IPS-NIHi11 (cell line): ENCODE results near the gene WDR75.
A peak's percentile ranks its signal among the peaks of the same experiment; 100 is the strongest.
"Not testable (repeated sequence)": the region's sequence is repeated elsewhere in the genome, so short reads cannot be mapped to it uniquely, and the experiment has no call there.

Source experiments
- DNase-seq: peaks from one replicate; pipeline ENCODE4 v3.0.0; 2012; ENCODE audit warnings: mixed read lengths, low spot score

Gene WDR75

DNA sequence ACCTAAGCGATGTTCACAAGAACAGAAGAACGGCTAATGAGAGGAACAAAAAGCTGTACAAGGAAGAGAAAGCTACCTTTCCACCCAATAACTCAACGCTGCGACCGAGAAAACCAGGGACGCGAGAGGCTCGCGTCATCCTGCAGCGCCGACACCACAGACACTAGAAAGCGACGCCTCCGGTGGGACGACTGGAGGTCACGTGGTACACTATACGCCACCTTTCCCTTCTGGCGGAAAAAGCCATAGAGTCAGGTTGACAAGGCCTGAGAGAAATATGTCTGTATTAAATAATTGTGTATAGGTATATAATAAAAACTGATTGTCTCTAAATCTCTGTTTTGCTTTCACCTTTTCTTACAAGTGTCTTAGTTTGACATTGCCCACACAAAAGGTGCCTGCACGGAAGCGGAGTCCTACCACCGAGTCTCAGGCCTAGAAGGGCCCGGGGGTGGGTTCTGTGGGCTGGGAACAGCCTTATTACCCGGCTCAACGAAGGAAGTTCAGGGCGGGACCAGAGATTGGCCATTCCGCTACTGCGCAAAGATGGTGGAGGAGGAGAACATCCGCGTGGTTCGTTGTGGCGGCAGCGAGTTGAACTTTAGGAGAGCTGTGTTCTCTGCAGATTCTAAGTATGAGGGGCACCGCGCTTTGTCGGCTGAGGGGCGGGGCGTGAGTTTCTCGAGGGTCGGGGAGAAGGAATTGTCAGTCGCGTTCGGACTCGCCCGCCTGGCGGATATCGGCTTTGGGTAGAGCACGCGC lies at the start of gene WDR75:
Gene WDR75, plus strand, starts transcription at position 528 of the 762 bp plus-strand sequence. Its CDS starts 19 bp downstream, at position 547.
- peak; percentile 91 for DNase-seq

DNA sequence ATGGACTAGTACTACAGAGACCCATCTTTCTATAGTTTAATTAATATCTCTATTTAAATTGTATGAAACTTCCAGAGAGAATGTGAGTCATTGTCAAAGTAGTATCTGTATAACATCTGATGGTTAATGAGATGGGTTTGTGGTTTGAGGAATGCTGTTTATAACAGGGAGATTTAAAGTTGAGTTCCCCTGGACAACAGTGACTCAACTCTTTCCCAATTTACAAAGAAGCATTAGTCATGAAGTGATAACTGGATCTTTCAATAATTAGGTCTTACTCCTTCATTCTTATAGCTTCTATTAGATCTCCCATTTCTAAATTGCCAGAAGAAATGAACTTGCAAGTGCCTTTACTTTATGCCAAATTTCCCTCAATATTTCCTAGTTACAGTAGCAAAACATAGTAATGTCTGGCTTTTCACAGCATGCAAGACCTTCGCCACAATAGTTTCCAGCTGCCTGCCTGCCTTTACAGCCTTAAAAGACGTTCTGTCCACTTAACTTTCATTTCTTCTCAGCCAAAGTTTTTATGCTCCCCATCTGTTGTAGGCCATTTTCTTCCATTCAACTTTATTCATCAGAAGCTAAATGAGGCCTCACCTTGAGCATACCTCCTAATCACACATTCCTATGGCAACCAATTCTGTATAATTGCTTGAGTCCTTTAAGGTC lies 47.7 kb upstream of the WDR75 start:
- DNase-seq, result no peak

DNA sequence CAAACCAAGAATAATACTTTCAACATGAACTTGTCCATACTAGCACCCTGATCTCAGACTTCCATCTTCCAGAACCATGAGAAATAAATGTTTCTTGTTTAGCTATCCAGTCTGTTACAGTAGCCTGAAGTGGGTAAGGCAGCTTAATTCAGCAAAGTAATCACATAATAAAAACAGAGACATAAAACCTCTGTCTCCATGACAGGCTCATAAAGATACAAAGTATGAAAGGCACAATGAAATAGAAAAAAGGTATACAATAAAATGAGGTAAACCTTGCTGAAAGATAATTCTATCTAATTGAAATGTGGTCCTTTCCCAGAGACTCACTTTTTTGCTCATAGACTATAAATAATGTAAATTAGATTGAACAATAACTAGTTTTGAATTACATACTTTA lies 46.7 kb upstream of the WDR75 start:
- no peak for DNase-seq

DNA sequence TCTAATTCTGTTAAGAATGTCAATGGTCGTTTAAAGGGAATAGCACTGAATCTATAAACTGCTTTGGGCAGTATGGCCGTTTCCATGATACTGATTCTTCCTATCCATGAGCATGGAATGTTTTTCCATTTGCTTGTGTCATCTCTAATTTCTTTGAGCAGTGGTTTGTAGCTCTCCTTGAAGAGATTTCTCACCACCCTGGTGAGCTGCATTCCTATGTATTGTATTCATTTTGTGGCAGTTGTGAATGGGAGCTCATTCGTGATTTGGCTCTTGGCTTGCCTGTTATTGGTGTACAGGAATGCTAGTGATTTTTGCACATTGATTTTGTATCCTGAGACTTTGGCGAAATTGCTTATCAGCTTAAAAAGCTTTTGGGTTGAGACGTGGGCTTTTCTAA lies 38.3 kb upstream of the WDR75 start:
- DNase-seq, result no peak

DNA sequence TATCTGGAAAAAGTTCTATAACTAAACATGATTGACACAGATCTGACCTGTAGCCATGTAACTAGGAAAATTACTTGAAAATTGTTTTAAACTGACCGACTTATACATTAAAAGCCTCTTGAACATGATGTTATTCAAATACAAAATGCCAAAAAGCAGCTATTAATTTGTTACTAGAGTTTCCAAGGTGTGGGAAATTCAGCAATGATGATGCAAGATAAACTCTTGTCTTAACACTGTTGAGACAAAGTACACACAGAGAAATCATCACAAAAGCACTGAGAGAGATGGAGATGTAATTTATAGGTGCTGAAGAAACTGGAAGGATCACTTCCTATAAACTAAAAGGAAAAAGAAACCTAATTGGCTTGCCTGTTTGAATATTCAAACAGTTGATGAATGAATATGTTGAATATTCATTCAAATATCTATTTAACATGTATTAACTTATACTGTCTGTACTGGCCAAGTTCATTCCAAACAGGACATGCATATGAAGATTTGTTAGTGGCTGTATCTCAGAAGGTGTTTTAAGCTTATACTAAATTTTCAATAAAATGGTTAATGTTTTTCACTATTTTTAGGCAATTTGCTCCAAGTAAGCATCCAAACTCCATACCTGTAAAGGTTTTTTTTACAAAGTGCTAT lies 34.6 kb upstream of the WDR75 start:
- DNase-seq, result no peak

DNA sequence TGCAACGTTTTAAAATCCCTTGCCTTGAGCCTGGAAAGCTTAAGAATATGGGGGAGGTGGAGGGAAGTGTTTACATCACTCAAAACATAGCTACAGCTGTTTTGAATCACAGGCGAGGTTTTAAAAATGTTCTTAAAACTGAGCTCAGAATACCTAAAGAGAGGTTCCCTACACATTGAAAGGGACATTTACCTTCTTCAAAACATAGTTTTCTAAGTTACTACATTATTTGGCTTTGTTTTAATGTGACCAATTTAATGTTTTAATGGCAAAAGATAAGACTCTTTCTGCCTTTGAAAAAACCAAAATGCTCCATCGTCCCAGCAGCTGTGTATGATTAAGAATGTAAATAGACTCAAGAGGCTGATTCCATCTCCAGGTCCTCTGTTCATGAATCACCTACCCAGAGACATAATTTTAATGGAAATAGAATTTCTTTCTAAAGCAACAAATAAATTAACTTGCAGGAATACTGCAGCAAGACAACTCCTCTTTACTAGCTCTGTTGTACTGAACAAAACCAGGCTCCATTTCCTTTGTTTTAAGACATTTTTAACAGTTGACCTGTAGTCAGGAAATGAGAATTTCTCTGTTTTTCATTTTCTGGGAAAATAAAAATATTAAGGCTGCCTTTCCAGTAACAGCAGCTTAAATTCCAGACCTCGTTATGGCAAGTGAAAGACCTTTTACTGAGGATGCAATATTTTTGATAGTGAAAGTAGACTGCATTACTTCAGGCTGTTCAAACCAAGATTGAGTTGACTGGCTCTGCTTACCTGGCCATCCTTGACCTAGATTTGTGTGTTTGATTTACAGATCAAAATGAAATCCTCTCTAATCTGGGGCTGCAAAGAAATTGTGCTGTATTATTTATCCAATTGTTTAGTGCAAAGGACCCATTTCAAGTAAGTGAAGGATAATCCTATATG lies 33.7 kb upstream of the WDR75 start:
- DNase-seq, result no peak

DNA sequence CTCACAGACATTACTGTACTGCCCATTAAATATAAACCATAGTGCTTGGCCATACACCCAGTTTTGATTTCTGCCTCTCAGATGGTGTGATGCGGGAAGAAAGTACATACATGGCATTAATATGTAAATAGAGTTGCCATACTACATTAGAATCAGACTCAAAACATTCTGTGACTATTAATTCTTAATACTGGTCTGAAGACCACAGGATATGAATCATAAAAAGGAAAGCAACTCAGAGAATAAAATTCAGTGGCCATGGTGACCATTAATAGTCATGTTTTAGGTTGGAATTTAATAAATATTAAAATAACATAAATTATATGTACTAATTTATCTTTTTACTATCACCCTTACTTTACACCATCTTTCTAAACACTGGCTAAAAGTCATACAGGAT lies 33.0 kb upstream of the WDR75 start:
- no peak for DNase-seq

DNA sequence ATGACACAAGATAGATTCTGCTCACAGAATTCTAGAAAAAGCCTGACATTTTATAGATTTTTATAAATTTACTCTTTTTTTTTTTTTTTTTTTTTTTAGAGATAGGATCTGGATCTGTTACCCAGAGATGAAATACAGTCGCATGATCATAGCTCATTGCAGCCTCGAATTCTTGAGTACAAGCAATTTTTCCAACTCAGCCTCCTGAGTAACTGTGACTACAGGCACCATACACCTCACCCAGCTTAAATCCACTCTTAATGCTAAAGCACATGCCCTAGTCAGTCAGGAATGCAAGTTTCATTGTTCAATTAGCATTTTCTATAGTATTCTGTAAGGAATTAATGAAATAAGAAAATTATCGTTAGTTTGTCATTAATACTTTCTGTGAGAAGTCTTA lies 32.1 kb upstream of the WDR75 start:
- DNase-seq, result peak; percentile 9

DNA sequence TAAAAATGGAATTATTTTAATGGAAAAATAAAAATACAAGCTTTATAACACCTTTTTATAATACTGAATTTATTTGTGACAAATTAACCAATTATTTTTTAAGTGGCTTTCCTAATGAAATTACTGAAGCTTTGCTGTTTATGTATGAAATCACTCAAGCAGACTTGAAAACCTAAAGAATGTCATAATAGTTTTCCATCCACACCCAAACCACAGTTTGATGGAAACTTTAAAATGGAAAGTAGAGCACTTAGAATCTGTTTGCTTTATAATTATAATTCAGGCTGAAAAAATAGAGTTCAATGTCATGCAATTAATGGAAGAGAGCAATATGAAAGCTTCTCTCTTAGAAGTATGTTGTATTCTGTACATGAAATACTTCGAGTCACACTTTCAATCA lies 31.6 kb upstream of the WDR75 start:
- DNase-seq, result no peak

DNA sequence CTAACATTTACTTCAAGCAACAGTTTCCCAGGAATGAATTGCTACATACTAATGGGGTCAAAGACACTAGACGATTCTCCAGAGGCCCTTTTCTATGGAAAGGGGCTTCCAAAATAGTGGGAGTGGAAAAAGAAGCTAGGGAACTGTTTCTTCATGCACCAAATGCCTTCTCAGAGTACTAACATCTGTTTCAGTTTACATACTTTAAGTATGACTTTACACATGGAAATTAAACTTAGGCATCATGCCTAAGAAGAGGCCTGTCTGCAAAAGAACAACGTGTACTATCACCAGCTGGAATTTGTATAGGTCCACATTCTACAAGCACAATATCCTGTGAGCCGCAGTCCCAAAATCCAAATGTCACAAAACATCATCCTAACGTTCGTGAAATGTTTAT lies 29.4 kb upstream of the WDR75 start:
- DNase-seq, result no peak

DNA sequence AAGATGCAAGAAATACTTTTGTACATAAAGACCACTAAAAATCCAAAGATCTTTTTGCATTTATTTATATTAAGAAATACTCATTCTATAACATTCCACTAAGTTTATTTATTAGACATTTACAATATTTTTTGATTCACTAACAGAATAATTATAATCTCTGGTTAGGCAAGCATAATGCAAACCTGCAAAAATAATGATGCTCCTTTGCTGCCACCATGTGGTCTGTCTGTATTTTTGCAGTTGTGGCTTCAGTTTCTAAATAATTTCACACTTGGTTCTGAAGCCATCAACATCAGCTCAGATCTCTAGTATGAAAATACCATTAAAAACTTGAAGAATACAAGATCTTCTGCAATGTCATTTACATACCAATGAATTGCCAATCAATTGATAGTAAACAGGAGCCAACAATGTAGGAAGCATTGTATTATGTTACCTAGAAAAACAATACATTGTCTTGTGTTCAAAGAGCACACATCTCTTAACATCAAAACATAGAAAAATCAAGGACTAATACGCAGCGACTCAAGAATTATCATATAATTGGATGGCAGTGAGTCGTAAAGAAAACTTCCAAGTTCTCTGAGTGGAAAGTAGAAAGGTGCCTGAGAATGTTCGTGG lies 28.8 kb upstream of the WDR75 start:
- peak; percentile 47 for DNase-seq

DNA sequence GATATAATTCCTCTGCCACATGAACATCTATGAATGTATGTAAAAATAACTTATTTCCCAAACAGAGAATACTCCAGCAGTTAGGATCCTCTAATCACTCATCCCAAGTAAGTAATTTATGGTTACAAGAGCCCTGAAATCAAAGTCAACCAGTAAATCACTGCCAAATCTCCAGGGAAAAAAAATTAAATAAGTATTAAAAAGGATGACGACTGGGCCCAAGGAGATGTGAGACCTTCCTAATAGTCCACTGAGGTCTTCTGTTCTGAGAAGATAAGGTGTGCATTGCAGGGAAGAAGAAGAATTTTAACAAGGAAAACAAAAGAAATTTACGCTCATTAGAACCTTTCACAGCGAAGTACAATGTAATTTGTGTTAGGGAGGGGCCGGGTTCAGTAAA lies 28.0 kb upstream of the WDR75 start:
- DNase-seq, result no peak

DNA sequence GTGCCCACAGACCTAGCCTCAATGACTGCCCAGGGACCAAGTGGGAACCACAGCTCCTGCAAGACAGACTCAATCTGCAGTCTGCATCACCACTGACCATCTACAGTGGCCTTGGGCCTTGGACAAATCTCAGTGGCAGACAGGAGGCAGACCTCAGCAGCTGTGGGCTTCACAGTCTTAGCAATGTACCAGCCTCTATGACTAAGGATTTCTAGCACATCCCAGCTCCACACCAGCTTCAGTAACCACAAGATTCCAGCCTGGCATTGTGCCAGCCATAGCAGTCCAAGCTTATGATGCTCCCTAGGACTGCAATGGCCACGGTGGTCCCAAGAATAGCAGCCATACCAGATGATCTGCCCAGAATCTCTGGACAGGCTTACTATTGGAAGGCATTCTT lies 19.6 kb upstream of the WDR75 start:
- no peak for DNase-seq

DNA sequence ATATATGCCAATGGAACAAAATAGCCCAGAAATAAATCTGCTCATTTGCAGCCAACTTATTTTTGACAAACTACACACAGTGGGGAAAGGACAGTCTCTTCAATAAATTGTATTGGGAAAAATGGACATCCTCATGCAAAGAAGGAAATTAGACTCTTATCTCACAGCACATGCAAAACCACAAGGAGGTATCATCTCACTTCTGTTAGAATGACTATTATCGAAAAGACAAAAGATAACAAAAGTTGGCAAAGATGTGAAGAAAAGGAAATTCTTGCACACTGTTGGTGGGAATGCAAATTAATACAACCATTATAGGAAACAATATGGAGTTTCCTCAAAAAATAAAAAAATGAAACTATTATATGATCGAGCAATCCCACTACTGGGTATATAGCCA lies 16.3 kb upstream of the WDR75 start:
- no peak for DNase-seq

DNA sequence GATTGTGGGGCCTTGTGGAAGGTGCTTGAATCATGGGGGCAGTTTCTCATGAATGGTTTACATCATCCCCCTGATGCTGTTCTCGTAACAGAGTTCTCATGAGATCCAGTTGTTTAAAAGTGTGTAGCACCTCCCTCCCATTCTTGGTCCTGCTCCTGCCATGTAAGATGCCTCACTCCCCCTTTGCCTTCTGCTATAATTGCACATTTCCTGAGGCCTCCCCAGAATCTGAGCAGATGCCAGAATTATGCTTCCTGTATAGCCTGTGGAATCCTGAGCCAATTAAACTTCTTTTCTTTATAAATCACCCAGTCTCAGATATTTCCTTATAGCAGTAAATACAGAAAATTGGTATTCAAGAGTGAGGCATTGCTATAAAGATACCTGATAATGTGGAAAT lies 15.6 kb upstream of the WDR75 start:
- no peak for DNase-seq

DNA sequence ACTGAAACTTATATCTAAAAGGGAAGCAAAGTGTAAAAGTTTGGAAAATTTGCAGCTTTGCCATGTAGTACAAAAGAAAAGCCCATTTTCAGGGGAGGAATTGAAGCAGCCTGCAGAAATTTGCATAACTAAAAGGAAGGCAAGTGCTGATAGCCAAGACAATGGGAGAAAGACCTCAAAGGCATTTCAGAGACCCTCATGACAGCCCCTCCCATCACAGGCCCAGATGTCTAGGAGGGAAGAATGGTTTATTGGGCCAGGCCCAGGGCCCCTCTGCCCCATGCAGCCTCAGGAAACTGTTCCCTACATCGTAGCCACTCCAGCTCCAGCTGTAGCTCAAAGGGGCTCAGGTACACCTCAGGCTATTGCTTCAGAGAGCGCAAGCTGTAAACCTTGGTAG lies 14.4 kb upstream of the WDR75 start:
- peak; percentile 7 for DNase-seq

DNA sequence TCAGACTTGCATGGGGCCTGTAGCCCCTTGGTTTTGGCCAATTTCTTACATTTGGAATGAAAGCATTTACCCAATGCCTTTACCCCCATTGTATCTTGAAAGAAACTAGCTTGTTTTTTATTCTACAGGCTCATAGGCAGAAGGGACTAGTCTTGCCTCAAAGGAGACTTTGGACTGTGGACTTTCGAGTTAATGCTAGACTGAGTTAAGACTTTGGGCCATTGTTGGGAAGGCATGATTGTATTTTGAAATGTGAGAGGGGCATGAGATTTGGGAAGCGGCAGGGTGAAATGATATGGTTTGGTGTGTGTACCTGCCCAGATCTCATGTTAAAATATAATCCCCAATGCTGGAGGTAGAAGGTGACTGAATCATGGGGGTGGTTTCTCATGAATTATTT lies 13.4 kb upstream of the WDR75 start:
- DNase-seq, result no peak

DNA sequence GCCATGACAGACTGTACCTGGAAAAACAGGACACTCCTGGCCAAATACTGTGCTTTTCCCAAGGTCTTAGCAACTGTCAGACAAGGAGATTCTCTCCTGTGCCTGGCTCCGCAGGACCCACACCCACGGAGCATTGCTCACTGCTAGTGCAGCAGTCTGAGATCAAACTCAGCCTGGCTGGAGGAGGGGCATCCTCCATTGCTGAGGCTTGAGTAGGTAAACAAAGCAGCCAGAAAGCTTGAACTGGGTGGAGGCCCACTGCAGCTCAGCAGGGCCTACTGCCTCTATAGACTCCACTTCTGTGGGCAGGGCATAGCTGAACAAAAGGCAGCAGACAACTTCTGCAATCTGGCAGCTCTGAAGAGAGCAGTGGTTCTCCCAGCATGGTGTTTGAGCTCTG lies 10.8 kb upstream of the WDR75 start:
- DNase-seq, result not testable (repeated sequence)

DNA sequence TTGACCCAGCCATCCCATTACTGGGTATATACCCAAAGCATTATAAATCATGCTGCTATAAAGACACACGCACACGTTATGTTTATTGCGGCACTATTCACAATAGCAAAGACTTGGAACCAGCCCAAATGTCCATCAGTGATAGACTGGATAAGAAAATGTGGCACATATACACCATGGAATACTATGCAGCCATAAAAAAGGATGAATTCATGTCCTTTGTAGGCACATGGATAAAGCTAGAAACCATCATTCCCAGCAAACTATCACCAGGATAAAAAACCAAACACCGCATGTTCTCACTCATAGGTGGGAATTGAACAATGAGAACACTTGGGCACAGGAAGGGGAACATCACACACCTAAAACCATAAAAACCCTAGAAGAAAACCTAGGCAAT lies 5.5 kb upstream of the WDR75 start:
- DNase-seq, result not testable (repeated sequence)

DNA sequence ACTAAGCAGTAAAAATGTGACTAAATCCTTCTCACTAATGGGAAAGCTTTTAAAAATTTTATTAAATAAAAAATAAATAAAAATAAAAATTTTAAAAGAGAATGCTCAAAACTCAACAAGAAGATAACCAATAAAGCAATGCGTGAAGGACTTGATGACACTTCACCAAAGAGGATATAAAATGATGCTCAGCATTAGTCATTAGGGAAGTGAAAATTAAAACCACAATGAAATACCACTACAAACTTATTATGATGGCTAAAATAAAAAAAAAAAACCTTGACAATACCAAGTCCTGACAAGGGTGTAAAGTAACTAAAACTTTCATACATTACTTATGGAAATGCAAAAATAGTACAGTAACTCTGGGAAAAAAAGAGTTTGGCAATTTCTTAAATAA lies 3.3 kb upstream of the WDR75 start:
- DNase-seq, result no peak

DNA sequence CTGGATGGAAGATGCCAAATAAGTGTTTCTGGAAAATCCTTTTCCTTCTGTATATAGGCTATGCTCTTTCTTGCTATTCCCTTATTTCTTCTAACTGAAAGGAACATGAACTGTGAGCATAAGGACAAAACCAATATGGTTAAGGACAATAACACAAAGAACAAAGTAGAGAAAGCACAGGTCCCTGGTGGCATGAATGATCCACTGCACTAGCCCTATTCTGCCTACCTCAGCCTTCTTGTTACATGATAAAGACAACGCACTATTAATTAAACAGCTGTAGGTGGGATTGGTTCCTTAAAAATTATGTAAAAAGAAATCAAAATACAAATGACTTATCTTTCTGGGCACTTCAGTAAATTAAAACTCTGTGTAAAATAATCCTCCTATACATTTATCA lies 1.9 kb upstream of the WDR75 start:
- DNase-seq, result no peak

DNA sequence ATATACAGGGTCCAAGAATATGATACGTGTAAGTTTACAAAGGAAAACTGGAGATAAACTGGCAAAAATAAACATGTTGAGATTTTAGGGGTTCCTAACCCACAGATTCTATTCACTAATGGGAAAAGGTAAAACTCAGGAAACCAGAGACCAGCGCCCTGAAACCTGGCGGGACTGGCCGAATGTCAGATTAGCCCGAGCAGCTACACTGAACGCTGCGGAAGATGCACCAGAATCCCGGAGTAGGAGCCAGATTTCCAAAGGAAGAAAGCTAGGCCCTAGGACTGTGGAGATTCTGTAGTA lies 679 bp upstream of the WDR75 start:
- peak; percentile 38 for DNase-seq
